Esophagus squamous epithelium (tissue), 5 donors: ENCODE data around the gene CARMIL1. TPM values are rescaled to one million over a fixed set of nuclear protein-coding genes. Genes with fewer than 3 reads are reported as not detected.

Source experiments
- DNase-seq: peaks from one replicate; lab custom pipeline; 2025; lab: John Stamatoyannopoulos, UW
- H3K27ac ChIP-seq, 4 donors: fragments of 200-600 bp; sonication (generic); one replicate each; pipeline ENCODE4 v1.5.1; 2016 to 2019; ENCODE audit warnings: mild to moderate bottlenecking in 1 of 4
- H3K27me3 ChIP-seq, 4 donors: fragments of 200-600 bp; sonication (generic); 1 replicate in 3 of 4; 2 replicates in 1 of 4; pipeline versions ENCODE4 v1.5.1 to v1.6.0; 2017 to 2021; ENCODE audit warnings: antibody characterized with exemption in 1 of 4
- H3K36me3 ChIP-seq, 3 donors: fragments of 200-600 bp; sonication (generic); one replicate each; pipeline ENCODE4 v1.5.1; 2016 to 2019
- H3K4me1 ChIP-seq, 3 donors: fragments of 200-600 bp; sonication (generic); one replicate each; pipeline ENCODE4 v1.5.1; 2017 to 2019
- H3K4me3 ChIP-seq, 4 donors: fragments of 200-600 bp; sonication (generic); 1 replicate in 3 of 4; 2 replicates in 1 of 4; pipeline ENCODE4 v1.5.1; 2016 to 2019; ENCODE audit warnings: mild to moderate bottlenecking in 2 of 4, moderate library complexity in 1 of 4
- H3K9me3 ChIP-seq, 3 donors: fragments of 200-600 bp; sonication (generic); one replicate each; pipeline ENCODE4 v1.5.1; 2016 to 2019
- CTCF ChIP-seq, 6 experiments: fragments of 450-650 bp in 4 of 6; fragments of 200-600 bp in 2 of 6; sonication (generic) in 2 of 6; IDR thresholded peaks; one replicate each; pipeline ENCODE4 v1.5.1; 2016 to 2019; ENCODE audit warnings: antibody characterized with exemption in 6 of 6, mild to moderate bottlenecking in 4 of 6, moderate library complexity in 4 of 6
- POLR2A ChIP-seq, 4 donors: fragments of 450-650 bp; IDR thresholded peaks; one replicate each; pipeline ENCODE4 v1.6.1; 2017; ENCODE audit warnings: antibody characterized with exemption in 4 of 4, mild to moderate bottlenecking in 4 of 4, moderate library complexity in 3 of 4
- WGBS, 2 donors: methylation state at CpG; one replicate each; pipeline ENCODE4 v1.1.5; 2018; 5-methylcytosine and 5-hydroxymethylcytosine counted together
- intact Hi-C: fragments of 100-400 bp; cut with DNase I; formaldehyde crosslinking; loops from one replicate; pipeline ENCODE4 v1.15.0; 2022
- total RNA-seq, 4 donors: library from RNA; depleted of rRNA; stranded (reverse); fragments of >200 nt; gene quantifications; one replicate each; pipeline ENCODE4 v1.1.0, GENCODE V29; 2016
- donor health status: DM: yes; HTN: yes; CAD: no.

The CARMIL1 gene
- total RNA-seq, 4 donors from 2014 or later: 7.2 to 19.7 (median 18.3) TPM

- no peaks in the 10 kb centered on the region for H3K4me1 ChIP-seq
- TF ChIP-seq POLR2A (IDR thresholded peaks at IDR 0.05): no peak
- no peak for TF ChIP-seq CTCF (IDR thresholded peaks at IDR 0.05)
- H3K27me3 ChIP-seq: no peaks in the 10 kb centered on the region
- H3K27ac ChIP-seq: no peak overlapping the region
- peaks cover 0 to 44% (median 0%) of the 10 kb centered on the region in 3 donors for H3K36me3 ChIP-seq
- H3K9me3 ChIP-seq: no peaks in the 10 kb centered on the region
- WGBS, 2 donors: 89 to 97% methylated on average over 3 of the region's 3 CpGs
- intact Hi-C loops: no loop called here
- no peak overlapping the region for H3K4me3 ChIP-seq
- no peak for DNase-seq
Measured at GRCh38 chr6:25473447-25473846, 194.3 kb downstream of the CARMIL1 start.

GRCh38 chr6:25476126-25476525 lies 197.0 kb downstream of the CARMIL1 start:
- Histone ChIP-seq H3K4me1 (no peaks in the 10 kb centered on the region), H3K27ac (no peak overlapping the region), H3K4me3 (no peak overlapping the region), H3K27me3 (no peaks in the 10 kb centered on the region), H3K9me3 (no peaks in the 10 kb centered on the region), H3K36me3 (peaks cover 0 to 39% (median 0%) of the 10 kb centered on the region in 3 donors)
- WGBS, 2 donors: 74 to 79% methylated on average over 3 of the region's 3 CpGs
- no peak for TF ChIP-seq CTCF (IDR thresholded peaks at IDR 0.05)
- no peak for TF ChIP-seq POLR2A (IDR thresholded peaks at IDR 0.05)
- intact Hi-C loops: no loop called here
- DNase-seq: no peak

GRCh38 chr6:25477006-25477590 lies 197.9 kb downstream of the CARMIL1 start:
- intact Hi-C loops: no loop called here
- DNase-seq: no peak
- 86 to 88% methylated on average over 4 of the region's 4 CpGs for WGBS, 2 donors

GRCh38 chr6:25478973-25479372 lies 199.8 kb downstream of the CARMIL1 start:
- H3K9me3 ChIP-seq: no peaks in the 10 kb centered on the region
- H3K4me3 ChIP-seq: no peak overlapping the region
- no peaks in the 10 kb centered on the region for H3K27me3 ChIP-seq
- intact Hi-C loops: no loop called here
- no peaks in the 10 kb centered on the region for H3K4me1 ChIP-seq
- no peak overlapping the region for H3K27ac ChIP-seq
- no peak for DNase-seq
- WGBS, 2 donors: 48 to 58% methylated on average over 1 of the region's 1 CpG
- peaks cover 0 to 34% (median 0%) of the 10 kb centered on the region in 3 donors for H3K36me3 ChIP-seq
- no peak for TF ChIP-seq CTCF (IDR thresholded peaks at IDR 0.05)
- TF ChIP-seq POLR2A (IDR thresholded peaks at IDR 0.05): no peak

More at GRCh38 chr6:25477006-25477590, 197.9 kb downstream of the CARMIL1 start:
- Histone ChIP-seq H3K4me1 (no peaks in the 10 kb centered on the region), H3K4me3 (no peak overlapping the region), H3K27me3 (no peaks in the 10 kb centered on the region), H3K27ac (no peak overlapping the region), H3K36me3 (peaks cover 0 to 37% (median 0%) of the 10 kb centered on the region in 3 donors), H3K9me3 (no peaks in the 10 kb centered on the region)
- TF ChIP-seq POLR2A (IDR thresholded peaks at IDR 0.05) (no peak), CTCF (IDR thresholded peaks at IDR 0.05) (no peak)

GRCh38 chr6:25481267-25481666 lies 202.1 kb downstream of the CARMIL1 start:
- no peak for DNase-seq
- Histone ChIP-seq H3K27ac (no peak overlapping the region), H3K4me1 (no peaks in the 10 kb centered on the region), H3K4me3 (no peak overlapping the region), H3K36me3 (peaks cover 0 to 15% (median 0%) of the 10 kb centered on the region in 3 donors), H3K27me3 (no peaks in the 10 kb centered on the region), H3K9me3 (no peaks in the 10 kb centered on the region)
- TF ChIP-seq POLR2A (IDR thresholded peaks at IDR 0.05) (no peak), CTCF (IDR thresholded peaks at IDR 0.05) (no peak)
- WGBS, 2 donors: 92 to 100% methylated on average over 1 of the region's 1 CpG
- intact Hi-C loops: no loop called here
